NOMO-1 (cell line): ENCODE measurements around the gene ARF1.
"Not testable (repeated sequence)": the region's sequence is repeated elsewhere in the genome, so short reads cannot be mapped to it uniquely, and the experiment has no call there.

Experiments
- DNase-seq, 2 experiments: peaks; one replicate each; lab custom pipeline; 2025; ENCODE audit not compliant: unreplicated experiment in 2 of 2; lab: John Stamatoyannopoulos, UW

The ARF1 gene

GRCh38 chr1:228100822-228101613 lies 18.5 kb downstream of the ARF1 start:
- no peak for DNase-seq

GRCh38 chr1:228101614-228101993 lies 19.1 kb downstream of the ARF1 start:
- DNase-seq: no peak

- peak in 1 of 2 experiments; percentile 41 for DNase-seq
Measured at GRCh38 chr1:228101994-228102790, 19.7 kb downstream of the ARF1 start.

DNA sequence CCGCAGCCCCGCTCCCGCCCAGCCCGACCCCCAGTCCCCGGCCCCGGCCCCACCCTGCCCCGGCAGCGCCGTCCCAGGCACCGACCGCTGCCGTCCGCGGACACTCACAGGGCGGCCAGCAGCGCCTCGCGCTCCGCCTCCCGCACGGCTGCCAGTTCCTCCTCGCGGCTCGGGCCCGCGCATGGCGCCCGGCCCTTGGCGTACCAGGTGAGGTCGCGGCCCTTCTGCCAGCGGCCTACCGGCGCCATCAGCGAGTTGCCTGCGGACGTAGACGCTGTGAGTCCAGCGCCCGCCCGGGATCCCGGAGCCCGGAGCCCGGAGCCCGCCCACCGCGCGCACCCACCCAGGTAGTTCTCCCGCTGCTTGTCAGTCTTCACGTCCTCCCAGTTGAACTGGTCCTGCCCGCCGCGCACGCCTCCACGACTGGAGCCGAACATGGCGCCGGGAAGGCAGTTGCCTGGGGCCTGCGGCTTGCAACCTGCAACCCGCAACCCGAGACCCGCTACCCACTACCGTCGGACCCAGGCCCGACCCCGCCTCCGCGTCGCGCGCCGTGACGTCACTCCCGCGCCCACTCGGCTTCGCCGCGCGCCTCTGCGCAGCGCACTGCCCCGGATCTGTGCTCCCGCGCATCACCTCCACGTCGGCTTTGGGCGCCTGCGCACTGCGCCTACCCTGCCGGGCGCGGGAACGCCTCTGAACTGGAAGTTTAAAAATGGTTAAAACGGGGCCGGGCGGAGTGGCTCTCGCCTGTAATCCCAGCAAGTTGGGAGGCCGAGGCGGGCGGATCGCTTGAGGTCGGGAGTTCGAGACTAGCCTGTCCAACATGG lies 20.5 kb downstream of the ARF1 start, which contains the start of gene C1orf35:
C1orf35 (minus strand) TSS at position 535 of the 830 bp plus-strand sequence; CDS start at position 437, 98 bp downstream.
- DNase-seq: peak; percentile 93 to 94

GRCh38 chr1:228104526-228105269 lies 22.2 kb downstream of the ARF1 start:
- DNase-seq: no peak

DNA sequence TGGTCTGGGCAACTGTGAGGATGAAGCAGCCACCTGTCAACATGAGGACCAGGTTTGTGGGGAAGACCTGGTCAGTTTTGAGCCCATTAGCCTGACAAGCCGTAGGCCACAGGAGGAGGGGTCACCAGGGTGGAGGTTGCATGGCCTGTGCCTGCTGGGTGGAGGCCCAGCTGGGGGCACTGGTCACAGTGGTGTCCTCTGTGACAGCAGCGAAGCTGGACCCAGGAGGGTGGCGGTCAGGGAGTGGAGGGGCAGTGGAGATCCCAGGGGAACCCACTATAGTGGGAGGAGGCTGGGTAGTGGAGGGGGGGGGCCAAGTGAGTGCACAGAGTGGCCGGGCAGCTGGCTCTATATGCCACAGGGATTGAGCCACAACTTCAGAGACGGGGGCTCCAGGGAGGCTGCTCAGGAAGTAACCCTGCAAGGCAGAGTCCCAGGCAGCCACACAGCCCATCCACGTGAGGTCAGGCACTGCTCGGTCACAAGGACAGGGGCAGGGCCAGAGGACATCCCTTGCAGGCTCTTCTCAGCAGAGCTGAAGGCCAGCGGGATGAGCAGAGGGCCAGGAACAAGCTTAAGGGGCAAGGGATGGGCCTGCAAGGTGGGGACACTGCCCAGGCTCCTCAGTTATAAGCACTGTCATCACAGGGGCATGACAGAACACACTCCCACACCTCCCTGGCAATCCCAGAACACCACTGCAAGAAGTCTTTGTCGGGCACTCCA lies 22.9 kb downstream of the ARF1 start:
- DNase-seq: no peak

- DNase-seq: no peak
Measured at GRCh38 chr1:228105996-228106799, 23.7 kb downstream of the ARF1 start.

DNA sequence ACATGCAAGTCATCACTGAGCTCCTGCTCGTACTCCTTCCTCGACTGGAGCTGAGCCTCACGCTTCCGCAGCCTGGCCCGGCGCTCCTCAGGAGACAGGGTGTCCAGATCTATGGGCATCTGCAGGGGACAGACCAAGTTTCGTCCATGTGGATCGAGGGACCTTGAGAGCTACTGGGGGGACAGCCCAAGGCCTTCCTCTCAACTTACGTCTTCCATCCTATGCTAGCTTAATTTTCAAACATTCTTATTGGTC lies 24.2 kb downstream of the ARF1 start:
- DNase-seq: no peak

GRCh38 chr1:228107636-228108035 lies 25.1 kb downstream of the ARF1 start:
- DNase-seq: no peak

DNA sequence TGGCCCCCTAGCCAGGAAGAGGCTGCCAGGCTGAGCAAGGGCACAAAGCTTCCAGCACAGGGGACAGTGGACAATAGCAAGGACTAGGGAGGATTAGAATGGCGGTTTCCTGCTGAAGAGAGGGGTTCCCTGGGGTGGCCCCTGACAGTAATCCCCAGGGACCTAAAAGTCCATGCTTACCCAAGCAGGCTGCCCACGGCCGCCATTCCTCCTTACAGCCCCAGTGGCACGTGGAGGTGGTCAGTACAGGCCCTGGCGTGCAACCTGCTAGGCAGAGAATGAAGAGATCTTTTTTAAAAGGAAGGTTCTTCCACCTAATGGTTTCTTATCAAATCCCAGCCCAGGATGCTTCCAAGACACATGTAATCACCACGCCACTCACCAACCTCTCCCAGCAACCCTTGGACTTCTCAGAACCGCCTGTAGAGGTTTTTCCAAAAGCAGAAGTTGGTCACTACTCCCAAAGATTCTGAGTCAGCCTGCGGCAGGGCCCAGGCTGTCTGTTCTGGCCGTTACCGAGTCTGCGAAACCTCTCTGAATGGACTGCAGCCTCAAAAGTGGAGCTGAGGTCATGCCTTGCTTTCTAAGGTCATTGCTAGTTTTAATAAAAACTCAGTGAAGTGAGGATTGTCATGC lies 25.7 kb downstream of the ARF1 start:
- DNase-seq: peak in 1 of 2 experiments; percentile 33

DNA sequence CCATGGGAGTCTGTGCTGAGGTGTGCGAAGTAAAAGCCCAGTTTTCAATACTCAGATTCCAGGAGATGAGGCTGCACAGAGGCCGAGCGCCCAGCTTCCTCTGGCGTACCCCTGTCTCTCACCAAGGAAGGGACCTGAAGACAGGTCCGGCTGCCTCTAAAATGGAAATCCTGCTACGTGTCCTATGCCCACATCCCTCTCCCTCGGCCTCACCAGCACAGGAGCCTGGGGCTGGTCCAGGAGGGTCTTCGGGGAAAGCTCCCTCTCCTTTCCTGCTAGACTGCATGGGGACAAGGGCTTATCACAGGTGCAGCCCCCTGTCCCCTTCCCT lies 26.2 kb downstream of the ARF1 start:
- DNase-seq: no peak

GRCh38 chr1:228109073-228109961 lies 26.8 kb downstream of the ARF1 start, which contains the start of gene MRPL55:
MRPL55 (minus strand) TSS chr1:228109299; CDS start chr1:228108260, 1,039 bp downstream.
- peak; percentile 93 to 95 for DNase-seq

GRCh38 chr1:228109962-228110488 lies 27.5 kb downstream of the ARF1 start:
- DNase-seq: no peak

DNA sequence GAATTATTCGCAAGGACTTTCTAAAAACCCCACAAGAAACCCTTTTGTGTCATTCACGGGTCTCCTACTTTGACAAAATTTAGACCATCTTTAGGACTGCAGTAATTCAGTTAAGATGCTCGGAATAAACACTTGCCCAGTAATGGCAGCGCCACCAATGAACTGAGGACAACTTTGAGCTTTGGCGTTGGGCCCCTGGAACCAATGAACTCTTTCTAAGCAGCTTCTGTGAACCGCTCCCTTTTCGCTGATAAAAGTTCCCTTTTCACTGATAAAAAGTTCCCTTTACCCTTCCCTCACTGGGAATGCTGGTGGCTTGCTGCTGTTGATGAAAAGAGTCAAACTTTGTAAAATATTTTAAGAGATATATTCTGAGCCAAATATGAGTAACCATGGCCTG lies 28.0 kb downstream of the ARF1 start:
- DNase-seq: no peak

- DNase-seq: not testable (repeated sequence)
Measured at GRCh38 chr1:228111315-228111714, 28.8 kb downstream of the ARF1 start.

DNA sequence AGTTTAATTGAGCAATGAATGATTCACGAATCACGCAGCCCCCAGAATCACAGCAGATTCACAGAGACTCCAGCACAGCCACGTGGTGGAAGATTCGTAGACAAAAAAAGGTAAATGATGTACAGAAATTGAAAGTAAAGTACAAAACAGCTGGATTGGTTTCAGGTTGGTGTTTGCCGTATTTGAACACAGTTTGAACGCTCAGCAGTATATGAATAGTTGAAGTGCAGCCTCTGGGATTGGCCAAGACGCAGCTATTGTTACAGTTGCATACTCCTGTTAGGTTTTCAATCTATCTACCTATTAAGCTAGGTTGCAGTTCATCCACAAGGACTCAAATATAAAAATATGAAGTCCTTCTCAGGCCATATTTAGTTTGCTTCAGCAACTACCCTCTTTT lies 29.7 kb downstream of the ARF1 start:
- no peak for DNase-seq

DNA sequence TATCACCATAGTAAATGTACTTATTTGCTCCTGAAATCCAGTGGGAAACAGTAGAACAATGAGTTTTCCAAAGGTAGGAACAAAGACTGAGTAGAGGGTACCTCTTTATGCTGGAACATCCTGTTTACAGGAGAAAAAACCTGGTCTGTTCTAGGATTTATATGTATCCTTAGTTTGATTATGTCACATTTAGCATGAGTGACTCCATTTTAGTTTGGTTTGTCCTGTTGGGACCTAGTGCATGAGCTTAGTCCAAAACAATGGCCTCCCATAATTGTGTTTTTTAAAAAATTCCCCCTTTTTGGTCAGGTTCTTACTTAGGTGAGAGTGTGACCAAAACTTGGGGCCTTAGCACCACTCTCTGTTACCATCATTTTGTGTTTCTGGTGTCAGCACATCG lies 30.1 kb downstream of the ARF1 start:
- no peak for DNase-seq
